H9 (cell line): ENCODE results near the gene RBM22. TPM values are rescaled to one million over a fixed set of nuclear protein-coding genes. Genes with fewer than 3 reads are reported as not detected.

ENCODE experiments used
- DNase-seq: peaks from one replicate; pipeline ENCODE4 v3.0.0-alpha.2; 2017
- H2AFZ ChIP-seq: one replicate; pipeline ENCODE4 v1.6.1; 2013; ENCODE audit warnings: mild to moderate bottlenecking, low read length, control low read depth, moderate library complexity
- H2AK5ac ChIP-seq: 2 replicates; pipeline ENCODE4 v1.6.1; 2013; ENCODE audit warnings: low read length, control low read depth, mixed read lengths; ENCODE audit not compliant: insufficient read length
- H2BK120ac ChIP-seq: one replicate; pipeline ENCODE4 v1.6.1; 2013; ENCODE audit warnings: low read depth, mild to moderate bottlenecking, low read length, control low read depth, inconsistent platforms; ENCODE audit not compliant: poor library complexity, severe bottlenecking
- H2BK12ac ChIP-seq: 2 replicates; pipeline ENCODE4 v1.6.1; 2013; ENCODE audit warnings: low read length, control low read depth, mixed read lengths, low read depth; ENCODE audit not compliant: insufficient read length
- H2BK15ac ChIP-seq: 2 replicates; pipeline ENCODE4 v1.6.1; 2013; ENCODE audit warnings: low read depth, low read length, control low read depth
- H2BK20ac ChIP-seq: one replicate; pipeline ENCODE4 v1.6.1; 2013; ENCODE audit warnings: low read depth, mild to moderate bottlenecking, low read length, control low read depth, inconsistent platforms; ENCODE audit not compliant: poor library complexity, severe bottlenecking
- H2BK5ac ChIP-seq: 2 replicates; pipeline ENCODE4 v1.6.1; 2013; ENCODE audit warnings: low read length, control low read depth, mixed read lengths; ENCODE audit not compliant: insufficient read length
- H3K14ac ChIP-seq: 2 replicates; pipeline ENCODE4 v1.6.1; 2013; ENCODE audit warnings: low read length, control low read depth; ENCODE audit not compliant: insufficient read depth
- H3K18ac ChIP-seq: 2 replicates; pipeline ENCODE4 v1.6.1; 2013; ENCODE audit warnings: low read depth, mild to moderate bottlenecking, mixed read lengths, low read length, control low read depth; ENCODE audit not compliant: insufficient read length
- H3K23ac ChIP-seq: 2 replicates; pipeline ENCODE4 v1.6.1; 2013; ENCODE audit warnings: low read length, control low read depth, mixed read lengths, low read depth; ENCODE audit not compliant: insufficient read length
- H3K23me2 ChIP-seq: 2 replicates; pipeline ENCODE4 v1.6.1; 2013; ENCODE audit warnings: low read depth, mild to moderate bottlenecking, mixed read lengths, low read length, control low read depth; ENCODE audit not compliant: insufficient read length, poor library complexity, severe bottlenecking
- H3K27ac ChIP-seq: 2 replicates; pipeline ENCODE4 v1.5.1; 2013; ENCODE audit warnings: low read length, control low read depth, mixed read lengths, low read depth; ENCODE audit not compliant: insufficient read length
- H3K27me3 ChIP-seq: 2 replicates; pipeline ENCODE4 v1.6.1; 2013; ENCODE audit warnings: low read length, control low read depth, inconsistent platforms; ENCODE audit not compliant: insufficient read depth
- H3K4ac ChIP-seq: 2 replicates; pipeline ENCODE4 v1.6.1; 2013; ENCODE audit warnings: low read depth, mild to moderate bottlenecking, control low read depth, inconsistent platforms, low read length, moderate library complexity
- H3K4me1 ChIP-seq: 2 replicates; pipeline ENCODE4 v1.6.1; 2013; ENCODE audit warnings: low read length, control low read depth, inconsistent platforms; ENCODE audit not compliant: insufficient read depth
- H3K4me2 ChIP-seq: 2 replicates; pipeline ENCODE4 v1.6.1; 2013; ENCODE audit warnings: low read length, control low read depth, mixed read lengths; ENCODE audit not compliant: insufficient read length, insufficient read depth
- H3K56ac ChIP-seq: 2 replicates; pipeline ENCODE4 v1.6.1; 2013; ENCODE audit warnings: low read depth, mild to moderate bottlenecking, mixed read lengths, low read length, control low read depth; ENCODE audit not compliant: insufficient read length
- H3K79me1 ChIP-seq: 2 replicates; pipeline ENCODE4 v1.6.1; 2013; ENCODE audit warnings: low read depth, mild to moderate bottlenecking, moderate library complexity, low read length, control low read depth, inconsistent platforms; ENCODE audit not compliant: insufficient read depth, poor library complexity, severe bottlenecking
- H3K79me2 ChIP-seq: 2 replicates; pipeline ENCODE4 v1.6.1; 2013; ENCODE audit warnings: low read length, control low read depth, inconsistent platforms; ENCODE audit not compliant: insufficient read depth
- H3K9ac ChIP-seq: 2 replicates; pipeline ENCODE4 v1.6.1; 2013; ENCODE audit warnings: low read length, control low read depth, mixed read lengths; ENCODE audit not compliant: insufficient read length; ENCODE audit errors: extremely low read depth
- H3K9me3 ChIP-seq: one replicate; pipeline ENCODE4 v1.6.1; 2013; ENCODE audit warnings: low read depth, low read length, inconsistent platforms; ENCODE audit not compliant: control insufficient read depth
- H3T11ph ChIP-seq: one replicate; pipeline ENCODE4 v1.6.1; 2013; ENCODE audit warnings: mild to moderate bottlenecking, low read length, control low read depth, inconsistent platforms
- H4K20me1 ChIP-seq: one replicate; pipeline ENCODE4 v1.6.1; 2013; ENCODE audit not compliant: control insufficient read depth, insufficient read length, insufficient read depth
- H4K5ac ChIP-seq: 2 replicates; pipeline ENCODE4 v1.6.1; 2013; ENCODE audit warnings: low read depth, mild to moderate bottlenecking, mixed read lengths, low read length, control low read depth; ENCODE audit not compliant: insufficient read length
- H4K8ac ChIP-seq: replicated peaks from 2 replicates; pipeline ENCODE4 v1.6.1; 2013; ENCODE audit warnings: low read length, control low read depth, mixed read lengths, low read depth; ENCODE audit not compliant: insufficient read length
- H4K91ac ChIP-seq: 2 replicates; pipeline ENCODE4 v1.6.1; 2013; ENCODE audit warnings: low read depth, mild to moderate bottlenecking, moderate library complexity, mixed read lengths, low read length, control low read depth; ENCODE audit not compliant: insufficient read length
- H3K27ac Mint-ChIP-seq, 3 experiments: 2 replicates in 2 of 3; 3 replicates in 1 of 3; pipeline ENCODE4 v1.8.0; 2020 to 2021; ENCODE audit warnings: mixed read lengths in 3 of 3, mild to moderate bottlenecking in 1 of 3, moderate library complexity in 1 of 3
- H3K27me3 Mint-ChIP-seq: 2 replicates; pipeline ENCODE4 v1.8.0; 2021; ENCODE audit warnings: low read depth, mild to moderate bottlenecking, moderate library complexity, mixed read lengths
- H3K36me3 Mint-ChIP-seq, 3 experiments: 2 replicates in 2 of 3; 3 replicates in 1 of 3; pipeline ENCODE4 v1.8.0; 2020 to 2021; ENCODE audit warnings: low read depth in 3 of 3, mixed read lengths in 3 of 3; ENCODE audit not compliant: insufficient read depth in 1 of 3
- H3K4me1 Mint-ChIP-seq, 2 experiments: 2 replicates each; pipeline ENCODE4 v1.8.0; 2020; ENCODE audit warnings: mixed read lengths in 2 of 2
- H3K4me3 Mint-ChIP-seq, 2 experiments: 2 replicates in 1 of 2; 3 replicates in 1 of 2; pipeline ENCODE4 v1.8.0; 2020 to 2021; ENCODE audit warnings: mild to moderate bottlenecking in 2 of 2, mixed read lengths in 2 of 2, moderate library complexity in 1 of 2
- H3K9me3 Mint-ChIP-seq, 2 experiments: 2 replicates in 1 of 2; 3 replicates in 1 of 2; pipeline ENCODE4 v1.8.0; 2020; ENCODE audit warnings: mild to moderate bottlenecking in 2 of 2, mixed read lengths in 2 of 2, moderate library complexity in 1 of 2
- WGBS: extraction: QIAGEN DNeasy Blood & Tissue Kit; methylation state at CpG from one replicate; pipeline ENCODE4 v1.1.7; 2013; ENCODE audit warnings: missing lambda C conversion rate, low lambda C conversion rate, mixed read lengths; ENCODE audit not compliant: insufficient read length; ENCODE audit errors: extremely low coverage; 5-methylcytosine and 5-hydroxymethylcytosine counted together
- total RNA-seq: library from RNA; stranded (reverse); gene quantifications from 2 replicates; pipeline ENCODE4 v1.2.1, GENCODE V29; 2021
- TF ChIP-seq, protein P1 (sequence below): fragments of 200-600 bp; sonication (generic); conservative IDR thresholded peaks from 3 replicates; pipeline ENCODE4 v1.8.0; 2021; ENCODE audit warnings: antibody characterized with exemption, mild to moderate bottlenecking

RBM22 gene
- total RNA-seq, 1 experiment from 2014 or later: 47.0 TPM

DNA sequence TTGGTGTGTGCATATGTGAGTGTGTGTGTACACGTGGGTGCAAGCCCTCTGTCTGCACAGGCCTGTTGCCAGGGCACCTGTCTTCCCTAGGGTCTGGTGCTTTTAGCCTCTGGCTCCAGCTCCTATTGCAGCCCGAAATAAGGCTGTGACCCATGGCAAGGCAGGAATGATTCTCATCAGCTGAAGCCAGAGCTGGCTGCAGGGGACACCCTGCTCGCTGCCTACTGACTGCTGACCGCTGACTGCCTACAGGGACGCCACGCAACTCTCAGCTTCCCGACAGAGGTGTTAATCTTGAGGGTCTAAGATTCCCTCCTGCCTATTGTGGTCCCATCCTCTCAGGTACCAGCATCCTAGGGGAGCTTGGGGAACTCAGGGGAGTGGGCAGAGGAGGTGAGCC, 39.8 kb downstream of the RBM22 start, which contains the start of gene MYOZ3:
Gene MYOZ3, plus strand, starts transcription at position 166 of the 400 bp plus-strand sequence. CDS start 1,691 bp downstream, outside the sequence.
- DNase-seq: peak; percentile 26
- H3K23me2 ChIP-seq: peaks cover 3% of the 10 kb centered on the region
- H3K14ac ChIP-seq: no peak within 1 kb of the TSS
- no peak within 1 kb of the TSS for H2BK20ac ChIP-seq
- H4K20me1 ChIP-seq: no peaks in the 10 kb centered on the region
- no peak within 1 kb of the TSS for H3K27ac ChIP-seq
- H2BK5ac ChIP-seq: no peak within 1 kb of the TSS
- Mint-ChIP-seq H3K27me3 (peaks cover 20% of the 10 kb centered on the region), H3K4me1 (peaks cover 17 to 39% of the 10 kb centered on the region in 2 experiments), H3K36me3 (no peaks in the 10 kb centered on the region; a peak in 1 of 7 replicates), H3K9me3 (no peaks in the 10 kb centered on the region), H3K4me3 (peak within 1 kb of the TSS in 1 of 2 experiments; percentile 53; a peak in 3 of 5 replicates), H3K27ac (peak within 1 kb of the TSS in 2 of 3 experiments; percentile 11 to 62; a peak in 4 of 7 replicates)
- H3K79me1 ChIP-seq: no peaks in the 10 kb centered on the region
- no peak within 1 kb of the TSS for H2BK12ac ChIP-seq
- no peak within 1 kb of the TSS for H3K56ac ChIP-seq
- no peak within 1 kb of the TSS for H2BK15ac ChIP-seq
- no peaks in the 10 kb centered on the region; the same call in 1 of the 2 replicates for H3K27me3 ChIP-seq
- H3K79me2 ChIP-seq: no peaks in the 10 kb centered on the region
- no peak within 1 kb of the TSS for H3T11ph ChIP-seq
- TF ChIP-seq, protein P1, sequence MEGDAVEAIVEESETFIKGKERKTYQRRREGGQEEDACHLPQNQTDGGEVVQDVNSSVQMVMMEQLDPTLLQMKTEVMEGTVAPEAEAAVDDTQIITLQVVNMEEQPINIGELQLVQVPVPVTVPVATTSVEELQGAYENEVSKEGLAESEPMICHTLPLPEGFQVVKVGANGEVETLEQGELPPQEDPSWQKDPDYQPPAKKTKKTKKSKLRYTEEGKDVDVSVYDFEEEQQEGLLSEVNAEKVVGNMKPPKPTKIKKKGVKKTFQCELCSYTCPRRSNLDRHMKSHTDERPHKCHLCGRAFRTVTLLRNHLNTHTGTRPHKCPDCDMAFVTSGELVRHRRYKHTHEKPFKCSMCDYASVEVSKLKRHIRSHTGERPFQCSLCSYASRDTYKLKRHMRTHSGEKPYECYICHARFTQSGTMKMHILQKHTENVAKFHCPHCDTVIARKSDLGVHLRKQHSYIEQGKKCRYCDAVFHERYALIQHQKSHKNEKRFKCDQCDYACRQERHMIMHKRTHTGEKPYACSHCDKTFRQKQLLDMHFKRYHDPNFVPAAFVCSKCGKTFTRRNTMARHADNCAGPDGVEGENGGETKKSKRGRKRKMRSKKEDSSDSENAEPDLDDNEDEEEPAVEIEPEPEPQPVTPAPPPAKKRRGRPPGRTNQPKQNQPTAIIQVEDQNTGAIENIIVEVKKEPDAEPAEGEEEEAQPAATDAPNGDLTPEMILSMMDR: no peak
- no peaks in the 10 kb centered on the region for H3K4me1 ChIP-seq
- H3K23ac ChIP-seq: no peak within 1 kb of the TSS
- no peak within 1 kb of the TSS for H4K8ac ChIP-seq
- no peak within 1 kb of the TSS for H2AK5ac ChIP-seq
- H4K91ac ChIP-seq: no peak within 1 kb of the TSS
- no peak within 1 kb of the TSS for H3K18ac ChIP-seq
- no peaks in the 10 kb centered on the region for H3K9me3 ChIP-seq
- H3K9ac ChIP-seq: no peak within 1 kb of the TSS
- no peak within 1 kb of the TSS for H4K5ac ChIP-seq
- H2AFZ ChIP-seq: no peak within 1 kb of the TSS
- no peak within 1 kb of the TSS for H2BK120ac ChIP-seq
- H3K4ac ChIP-seq: no peak within 1 kb of the TSS
- no CpG with 5 or more reads among the region's 7 CpGs for WGBS
- H3K4me2 ChIP-seq: no peak within 1 kb of the TSS
